CD4-positive, alpha-beta T cell treated with Interleukin-1 beta for 1 hour (primary cell): ENCODE measurements around the gene HLF.

Experiments
- DNase-seq, 2 donors: peaks; one replicate each; pipeline ENCODE4 v3.0.0-alpha.2; 2020 to 2022

The HLF gene

DNA sequence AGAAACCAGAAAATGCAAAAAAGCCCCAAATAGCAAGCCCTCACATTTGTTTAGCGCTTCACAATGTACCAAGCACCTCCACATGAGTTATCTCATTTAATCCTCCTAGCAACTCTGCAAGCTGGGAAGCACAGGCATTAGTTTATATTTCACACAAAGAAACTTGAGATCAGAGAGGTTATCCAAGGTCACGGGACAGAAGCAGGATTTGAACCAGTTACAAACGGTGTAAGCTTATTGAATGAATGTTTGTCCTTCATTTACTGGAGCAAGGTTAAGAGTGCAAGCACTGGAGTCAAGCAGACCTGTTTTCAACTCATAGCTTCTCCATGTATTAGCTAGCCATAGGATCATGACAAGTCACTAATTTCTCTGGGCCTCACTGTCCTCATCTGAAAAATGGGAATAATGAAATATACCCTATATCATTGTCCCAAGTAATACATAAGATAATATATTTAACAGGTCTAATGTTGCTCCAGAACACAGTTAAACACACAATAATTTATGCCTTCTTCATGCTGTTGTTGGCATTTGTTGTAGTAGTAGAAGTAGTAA, 6.1 kb upstream of the HLF start:
- no peak for DNase-seq

GRCh38 chr17:55259684-55260111, 5.1 kb upstream of the HLF start:
- DNase-seq, result no peak

DNA sequence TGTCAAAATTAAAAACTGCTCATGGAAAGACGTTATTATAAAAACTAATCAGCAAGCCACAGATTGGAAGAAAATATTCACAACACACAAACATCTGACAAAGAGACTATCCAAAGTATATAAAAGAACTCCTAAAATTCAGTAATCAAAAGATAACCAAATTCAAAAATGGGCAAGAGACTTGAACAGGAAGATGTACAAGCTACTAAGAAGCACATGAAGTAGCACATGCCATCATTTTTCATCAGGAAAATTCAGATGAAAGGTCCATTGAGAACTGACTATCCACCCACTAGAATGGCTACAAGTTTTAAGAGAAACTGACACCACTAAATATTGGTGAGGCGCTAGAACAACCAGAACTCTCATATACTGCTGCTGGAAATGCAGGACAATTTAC, 3.4 kb upstream of the HLF start:
- no peak for DNase-seq

GRCh38 chr17:55263569-55264277, 1.0 kb upstream of the HLF start:
- peak in 1 of 2 donors; percentile 22 for DNase-seq

DNA sequence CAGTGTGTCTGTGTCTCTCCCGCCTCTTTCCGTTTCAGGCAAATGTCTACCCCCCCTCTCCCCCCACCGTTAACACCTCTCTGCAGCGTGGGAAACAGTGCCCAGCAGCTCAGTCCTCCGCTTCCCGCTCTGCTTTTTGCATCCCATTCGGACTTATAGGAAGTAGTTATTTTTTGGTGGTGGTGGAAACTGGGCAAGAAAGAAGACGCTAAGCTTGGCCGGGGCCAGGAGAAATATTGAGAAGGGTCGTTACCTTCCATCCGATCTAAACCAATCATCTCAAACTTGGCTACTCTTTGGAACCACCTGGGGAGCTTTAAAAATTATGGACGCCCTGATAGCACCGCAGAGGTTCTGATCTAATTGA, 499 bp upstream of the HLF start:
- no peak for DNase-seq

- DNase-seq, result peak in 1 of 2 donors; percentile 20
These were observed 706 bp downstream of the HLF start for GRCh38 chr17:55265311-55266021.

- DNase-seq, result no peak
These were observed 1.5 kb downstream of the HLF start for GRCh38 chr17:55266051-55266957.

- DNase-seq, result no peak
These were observed 2.4 kb downstream of the HLF start for GRCh38 chr17:55266958-55267688.

DNA sequence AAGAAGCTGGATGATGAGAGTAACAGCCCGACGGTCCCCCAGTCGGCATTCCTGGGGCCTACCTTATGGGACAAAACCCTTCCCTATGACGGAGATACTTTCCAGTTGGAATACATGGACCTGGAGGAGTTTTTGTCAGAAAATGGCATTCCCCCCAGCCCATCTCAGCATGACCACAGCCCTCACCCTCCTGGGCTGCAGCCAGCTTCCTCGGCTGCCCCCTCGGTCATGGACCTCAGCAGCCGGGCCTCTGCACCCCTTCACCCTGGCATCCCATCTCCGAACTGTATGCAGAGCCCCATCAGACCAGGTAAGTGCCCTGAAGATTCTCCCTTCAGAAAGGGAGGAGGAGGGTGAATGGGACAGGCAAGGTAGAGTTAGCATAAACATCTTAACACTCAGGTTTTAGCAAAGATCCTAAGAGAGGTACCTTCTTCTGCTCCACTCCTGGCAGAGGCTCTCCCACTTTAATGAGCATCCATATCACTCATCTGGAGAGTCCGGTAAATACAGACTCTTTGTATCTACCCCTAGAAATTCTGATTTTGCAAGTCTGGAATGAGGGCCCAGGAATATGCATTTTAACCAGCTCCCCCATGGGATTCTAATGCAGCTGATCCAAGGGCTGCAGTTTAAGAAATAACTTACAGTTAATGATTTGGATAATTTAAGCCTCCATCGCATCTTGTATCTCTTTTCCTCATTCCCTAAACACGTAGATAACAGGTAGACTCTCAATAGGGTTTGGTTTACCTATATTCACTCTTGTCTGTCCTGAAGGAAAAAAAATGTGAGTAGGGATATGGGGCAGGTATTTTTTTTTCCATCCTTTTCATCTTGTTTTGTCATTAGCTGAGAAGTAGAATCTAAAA, 3.3 kb downstream of the HLF start:
- DNase-seq, result no peak

GRCh38 chr17:55268649-55269480, 4.1 kb downstream of the HLF start:
- no peak for DNase-seq

DNA sequence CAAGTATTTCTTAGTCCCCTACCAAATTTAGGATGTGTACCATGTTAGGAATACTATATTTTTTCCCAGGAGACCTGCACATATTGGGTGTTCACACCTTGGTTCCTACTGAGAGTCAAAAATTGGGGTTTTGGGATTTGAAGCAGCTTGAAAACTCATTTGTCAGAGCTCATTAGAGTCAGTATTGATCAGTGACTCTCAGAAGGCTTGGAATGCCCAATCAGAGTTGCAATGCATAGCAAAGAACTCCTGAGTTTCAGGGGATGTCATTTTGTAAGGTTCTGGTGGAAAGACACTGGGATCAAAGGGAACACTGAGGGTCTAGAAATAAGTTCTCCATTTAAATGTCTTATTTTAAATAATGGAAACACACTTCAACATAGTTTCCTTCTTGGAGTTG, 5.1 kb downstream of the HLF start:
- no peak for DNase-seq

GRCh38 chr17:55271223-55271571, 6.4 kb downstream of the HLF start:
- DNase-seq, result no peak

- no peak for DNase-seq
These were observed 7.4 kb downstream of the HLF start for GRCh38 chr17:55271958-55272710.

DNA sequence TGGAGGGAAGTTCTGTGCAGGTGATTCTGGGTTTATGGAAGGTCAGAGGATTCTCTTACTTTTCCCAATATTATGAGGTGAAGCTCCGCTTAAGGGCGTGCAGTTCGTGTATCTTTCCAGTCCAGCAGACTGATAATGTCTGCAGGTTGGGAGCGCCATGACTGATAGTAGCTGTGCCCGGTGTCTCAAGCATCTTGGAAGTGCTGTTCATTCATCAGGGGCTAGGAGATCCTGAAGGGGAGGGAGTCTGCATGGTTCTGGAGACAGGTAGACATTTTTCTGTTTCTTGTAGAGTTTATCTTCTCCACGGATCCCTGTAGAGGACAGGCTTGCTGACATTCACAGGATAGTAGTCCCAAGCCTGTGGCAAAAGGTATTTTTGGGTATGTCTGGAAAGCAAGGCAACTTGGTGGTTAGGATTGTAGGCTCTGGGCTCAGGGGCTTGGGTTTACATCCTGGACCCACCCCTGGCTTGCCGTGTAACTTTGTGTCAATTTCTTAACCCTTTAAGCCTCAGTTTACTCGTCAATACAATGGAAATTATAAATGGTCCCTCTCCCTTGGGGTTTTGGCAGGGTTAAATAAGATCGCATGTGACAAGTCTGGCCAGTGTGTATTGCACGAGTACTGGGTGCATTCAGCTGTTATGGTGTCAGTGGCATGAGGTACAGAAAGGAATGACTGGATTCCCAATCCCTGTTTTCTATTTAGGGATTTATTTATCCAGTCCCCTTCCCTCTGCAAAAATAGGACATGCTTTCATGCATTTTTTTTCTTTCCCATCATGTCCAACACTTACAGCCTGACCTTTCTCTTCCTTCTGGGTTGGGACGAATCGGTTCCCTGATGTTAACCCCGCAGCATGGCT, 8.2 kb downstream of the HLF start:
- DNase-seq, result no peak

- no peak for DNase-seq
These were observed 9.0 kb downstream of the HLF start for GRCh38 chr17:55273579-55274354.

- DNase-seq, result no peak
These were observed 9.8 kb downstream of the HLF start for GRCh38 chr17:55274355-55275255.
